Effector memory CD8-positive, alpha-beta T cell (primary cell): ENCODE data around the gene NTRK1.

Experiments
- ATAC-seq: fragments of 150-1000 bp; cut with Tn5 transposase; replicated peaks from 2 replicates; pipeline ENCODE4 v1.10.0; 2021; ENCODE audit warnings: mild to moderate bottlenecking, moderate library complexity
- DNase-seq, 3 experiments: peaks; one replicate each; pipeline ENCODE4 v3.0.0; 2021
- H3K27ac Mint-ChIP-seq, 2 donors: one replicate each; pipeline ENCODE4 v1.8.0; 2022; ENCODE audit warnings: mild to moderate bottlenecking in 2 of 2, mixed read lengths in 2 of 2, moderate library complexity in 2 of 2
- H3K27me3 Mint-ChIP-seq, 2 donors: one replicate each; pipeline ENCODE4 v1.8.0; 2022; ENCODE audit warnings: mixed read lengths in 2 of 2
- H3K36me3 Mint-ChIP-seq: one replicate; pipeline ENCODE4 v1.8.0; 2022; ENCODE audit warnings: mild to moderate bottlenecking, moderate library complexity, mixed read lengths; ENCODE audit not compliant: insufficient read depth
- H3K4me1 Mint-ChIP-seq, 2 donors: one replicate each; pipeline ENCODE4 v1.8.0; 2022; ENCODE audit warnings: low read depth in 2 of 2, mixed read lengths in 2 of 2
- H3K4me3 Mint-ChIP-seq, 2 donors: one replicate each; pipeline ENCODE4 v1.8.0; 2022; ENCODE audit warnings: mild to moderate bottlenecking in 2 of 2, mixed read lengths in 2 of 2, moderate library complexity in 2 of 2
- H3K9me3 Mint-ChIP-seq, 2 donors: one replicate each; pipeline ENCODE4 v1.8.0; 2022; ENCODE audit warnings: mixed read lengths in 2 of 2

NTRK1 gene

DNA sequence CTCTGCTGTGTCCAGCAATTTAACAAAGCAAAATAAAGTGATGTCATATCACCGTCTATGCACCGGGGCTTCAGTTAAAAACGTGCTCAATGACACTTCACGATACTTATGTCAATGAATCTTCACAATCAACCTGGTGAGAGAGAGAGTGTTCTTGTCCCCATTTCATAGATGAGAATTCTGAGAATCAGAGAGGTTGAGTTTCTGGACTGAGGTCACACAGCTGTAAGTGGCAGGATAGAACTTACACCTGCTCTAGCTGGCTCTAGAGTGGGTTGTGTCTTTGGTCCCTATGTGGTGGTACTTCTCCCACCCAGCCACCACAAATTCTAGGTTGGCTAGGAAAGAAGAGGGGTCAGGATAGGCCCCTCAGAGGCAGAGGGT lies 5.2 kb downstream of the NTRK1 start:
- peaks cover 3% of the 10 kb centered on the region for H3K36me3 Mint-ChIP-seq
- H3K27me3 Mint-ChIP-seq: peaks cover 33 to 77% of the 10 kb centered on the region in 2 donors
- DNase-seq: no peak
- no peaks in the 10 kb centered on the region for H3K9me3 Mint-ChIP-seq
- H3K27ac Mint-ChIP-seq: peak overlapping the region in 1 of 2 donors; percentile 7
- H3K4me3 Mint-ChIP-seq: no peak overlapping the region
- ATAC-seq: no peak
- H3K4me1 Mint-ChIP-seq: peaks cover 0 to 21% of the 10 kb centered on the region in 2 donors

DNA sequence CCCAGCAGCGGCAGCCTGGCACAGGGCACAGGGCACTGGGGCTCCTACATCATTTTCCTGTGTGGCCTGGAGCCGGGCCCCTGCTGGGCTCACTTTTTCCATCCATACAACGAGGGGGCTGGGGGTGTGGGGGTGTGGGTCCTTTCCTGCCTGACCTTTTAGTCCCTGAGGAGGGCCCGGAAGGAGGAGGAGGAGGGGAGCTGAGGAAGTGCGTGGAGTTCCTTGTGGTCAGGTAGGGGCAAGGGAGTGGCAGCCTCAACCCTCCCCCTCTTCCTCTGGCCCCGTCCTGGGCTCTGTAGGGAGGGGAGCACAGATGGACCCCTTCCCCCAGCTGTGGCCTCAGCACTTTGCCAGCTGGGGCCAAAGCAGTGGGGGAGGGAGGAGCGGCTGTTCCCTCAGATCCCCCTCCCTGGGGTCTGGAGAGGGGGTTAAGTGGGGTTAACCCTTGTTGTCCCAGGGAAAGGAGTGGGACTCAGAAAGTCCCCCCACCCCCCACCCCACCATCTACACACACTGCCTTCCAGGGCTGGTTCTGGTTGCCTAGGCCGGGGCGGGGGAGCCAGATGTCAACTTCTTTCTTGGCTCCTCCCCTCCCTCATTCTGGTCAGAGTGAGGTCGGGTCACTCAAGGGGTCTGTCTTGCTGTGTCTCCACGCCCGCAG lies 5.7 kb downstream of the NTRK1 start:
- peak overlapping the region in 1 of 2 donors; percentile 7 for H3K27ac Mint-ChIP-seq
- H3K9me3 Mint-ChIP-seq: no peaks in the 10 kb centered on the region
- H3K36me3 Mint-ChIP-seq: peaks cover 3% of the 10 kb centered on the region
- DNase-seq: no peak
- ATAC-seq: no peak
- peaks cover 0 to 21% of the 10 kb centered on the region in 2 donors for H3K4me1 Mint-ChIP-seq
- H3K4me3 Mint-ChIP-seq: no peak overlapping the region
- peaks cover 33 to 76% of the 10 kb centered on the region in 2 donors for H3K27me3 Mint-ChIP-seq

DNA sequence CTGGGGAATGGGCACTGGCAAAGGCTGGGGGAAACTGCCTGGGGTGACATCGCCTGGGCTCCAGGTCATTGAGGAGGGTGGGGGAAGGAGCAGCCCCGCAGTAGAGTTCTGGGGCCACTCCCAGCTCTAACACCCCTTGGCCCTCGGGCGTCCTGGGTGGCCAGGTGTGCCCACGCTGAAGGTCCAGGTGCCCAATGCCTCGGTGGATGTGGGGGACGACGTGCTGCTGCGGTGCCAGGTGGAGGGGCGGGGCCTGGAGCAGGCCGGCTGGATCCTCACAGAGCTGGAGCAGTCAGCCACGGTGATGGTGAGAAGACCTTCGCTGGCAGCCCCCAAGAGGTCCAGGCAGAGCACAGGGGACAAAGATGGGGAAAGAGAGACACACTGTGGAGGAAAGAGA lies 7.7 kb downstream of the NTRK1 start:
- DNase-seq (no peak), ATAC-seq (no peak)
- H3K4me1 Mint-ChIP-seq: peaks cover 0 to 18% of the 10 kb centered on the region in 2 donors
- H3K36me3 Mint-ChIP-seq: peaks cover 3% of the 10 kb centered on the region
- peaks cover 27 to 66% of the 10 kb centered on the region in 2 donors for H3K27me3 Mint-ChIP-seq
- no peak overlapping the region for H3K4me3 Mint-ChIP-seq
- H3K27ac Mint-ChIP-seq: no peak overlapping the region
- H3K9me3 Mint-ChIP-seq: no peaks in the 10 kb centered on the region

DNA sequence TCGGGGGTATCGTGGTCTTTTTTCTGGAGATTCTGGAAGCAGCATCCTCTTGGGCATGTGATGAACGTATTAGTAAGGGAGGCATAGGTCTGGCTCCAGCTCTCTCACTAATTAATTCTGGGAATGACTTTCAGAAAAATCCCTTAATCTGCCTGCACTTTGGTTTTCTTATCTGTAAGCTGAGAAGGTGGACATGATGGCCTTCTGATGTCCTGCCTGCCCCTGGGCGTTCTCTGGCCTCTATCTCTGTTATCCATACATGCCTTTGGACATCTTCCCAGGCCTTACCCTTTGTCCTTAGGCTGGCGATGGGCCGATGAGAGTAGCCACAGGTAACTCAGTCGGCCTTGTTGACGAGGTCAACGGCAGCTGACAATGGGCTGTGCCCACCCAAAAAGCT lies 8.8 kb downstream of the NTRK1 start:
- DNase-seq: no peak
- H3K36me3 Mint-ChIP-seq: peaks cover 6% of the 10 kb centered on the region
- H3K27ac Mint-ChIP-seq: peak overlapping the region in 1 of 2 donors; percentile 59
- H3K4me3 Mint-ChIP-seq: no peak overlapping the region
- no peak for ATAC-seq
- peaks cover 27 to 66% of the 10 kb centered on the region in 2 donors for H3K27me3 Mint-ChIP-seq
- no peaks in the 10 kb centered on the region for H3K9me3 Mint-ChIP-seq
- H3K4me1 Mint-ChIP-seq: peaks cover 0 to 16% of the 10 kb centered on the region in 2 donors

DNA sequence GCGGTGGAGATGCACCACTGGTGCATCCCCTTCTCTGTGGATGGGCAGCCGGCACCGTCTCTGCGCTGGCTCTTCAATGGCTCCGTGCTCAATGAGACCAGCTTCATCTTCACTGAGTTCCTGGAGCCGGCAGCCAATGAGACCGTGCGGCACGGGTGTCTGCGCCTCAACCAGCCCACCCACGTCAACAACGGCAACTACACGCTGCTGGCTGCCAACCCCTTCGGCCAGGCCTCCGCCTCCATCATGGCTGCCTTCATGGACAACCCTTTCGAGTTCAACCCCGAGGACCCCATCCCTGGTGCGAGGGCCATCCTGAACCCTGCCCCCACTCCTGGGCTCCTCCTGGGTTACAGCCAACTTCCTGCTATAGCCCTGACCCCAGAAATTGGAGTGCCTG lies 13.0 kb downstream of the NTRK1 start:
- Mint-ChIP-seq H3K9me3 (no peaks in the 10 kb centered on the region), H3K4me1 (no peaks in the 10 kb centered on the region), H3K36me3 (peaks cover 3% of the 10 kb centered on the region), H3K27ac (no peak overlapping the region), H3K27me3 (peaks cover 41 to 70% of the 10 kb centered on the region in 2 donors), H3K4me3 (no peak overlapping the region)
- DNase-seq: no peak
- ATAC-seq: no peak

DNA sequence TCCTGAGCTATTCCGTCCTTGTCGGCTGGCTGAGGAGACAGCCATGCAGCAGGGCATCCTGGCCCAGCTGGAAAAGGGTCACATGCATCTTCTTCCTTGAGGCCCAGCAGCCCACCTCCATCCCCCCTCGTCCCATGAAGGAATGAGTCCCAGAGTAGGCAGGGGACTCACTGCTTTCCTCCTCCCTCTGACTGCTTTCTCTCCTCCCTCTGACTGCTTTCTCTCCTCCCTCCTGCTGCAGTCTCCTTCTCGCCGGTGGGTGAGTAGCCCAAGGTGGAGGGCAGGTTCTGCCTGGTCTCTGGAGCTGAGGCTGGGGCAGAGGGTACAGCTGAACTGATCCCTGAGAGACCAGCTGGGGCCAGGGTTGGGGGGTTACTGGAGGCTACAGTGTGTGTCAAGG lies 13.5 kb downstream of the NTRK1 start:
- Mint-ChIP-seq H3K4me3 (no peak overlapping the region), H3K27ac (no peak overlapping the region), H3K36me3 (peaks cover 4% of the 10 kb centered on the region), H3K4me1 (no peaks in the 10 kb centered on the region), H3K9me3 (no peaks in the 10 kb centered on the region), H3K27me3 (peaks cover 41 to 75% of the 10 kb centered on the region in 2 donors)
- ATAC-seq: no peak
- no peak for DNase-seq

DNA sequence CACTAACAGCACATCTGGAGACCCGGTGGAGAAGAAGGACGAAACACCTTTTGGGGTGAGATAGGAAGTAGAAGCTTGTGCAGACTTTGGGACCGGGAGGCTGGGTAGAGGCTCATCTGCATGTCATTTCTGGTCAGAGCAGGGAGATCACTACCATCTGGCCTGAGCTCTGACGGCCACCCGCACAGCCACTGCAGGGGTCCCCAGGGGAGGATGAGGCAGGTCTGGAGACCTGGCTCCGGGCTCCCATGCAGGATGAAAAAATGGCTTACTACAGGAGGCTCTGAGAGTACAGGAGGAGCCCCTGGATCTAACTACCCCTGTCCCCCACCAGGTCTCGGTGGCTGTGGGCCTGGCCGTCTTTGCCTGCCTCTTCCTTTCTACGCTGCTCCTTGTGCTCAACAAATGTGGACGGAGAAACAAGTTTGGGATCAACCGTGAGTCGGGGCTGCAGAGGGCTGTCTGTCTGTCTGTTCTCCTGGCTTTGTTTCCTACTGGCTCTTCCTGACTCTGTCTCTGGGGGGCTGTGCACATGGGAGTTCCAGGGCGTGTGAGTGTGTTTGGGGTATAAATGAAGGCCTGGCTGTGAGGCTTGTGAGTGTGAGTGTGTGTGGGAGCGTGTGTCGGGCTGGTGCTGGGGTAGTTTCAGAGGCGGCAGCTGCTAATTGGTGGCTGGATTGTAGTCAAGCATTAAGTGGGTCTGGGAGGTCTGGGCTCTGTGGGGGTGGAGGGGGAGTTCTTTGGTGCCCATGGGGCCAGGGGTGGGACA lies 14.1 kb downstream of the NTRK1 start:
- Mint-ChIP-seq H3K27me3 (peaks cover 37 to 72% of the 10 kb centered on the region in 2 donors), H3K9me3 (no peaks in the 10 kb centered on the region), H3K36me3 (peaks cover 5% of the 10 kb centered on the region), H3K27ac (no peak overlapping the region), H3K4me3 (no peak overlapping the region), H3K4me1 (no peaks in the 10 kb centered on the region)
- ATAC-seq: no peak
- no peak for DNase-seq

DNA sequence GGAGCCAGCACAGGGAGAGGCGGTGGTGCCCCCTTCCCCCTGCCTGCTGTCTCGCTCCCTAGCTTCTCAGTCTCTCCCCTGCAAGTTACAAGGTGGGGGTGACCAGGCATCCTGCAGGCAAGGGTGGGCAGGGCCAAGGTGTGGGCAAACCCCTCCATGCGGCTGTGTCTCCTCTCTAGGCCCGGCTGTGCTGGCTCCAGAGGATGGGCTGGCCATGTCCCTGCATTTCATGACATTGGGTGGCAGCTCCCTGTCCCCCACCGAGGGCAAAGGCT lies 14.6 kb downstream of the NTRK1 start:
- H3K4me3 Mint-ChIP-seq: no peak overlapping the region
- DNase-seq (no peak), ATAC-seq (no peak)
- no peaks in the 10 kb centered on the region for H3K9me3 Mint-ChIP-seq
- no peak overlapping the region for H3K27ac Mint-ChIP-seq
- peaks cover 5% of the 10 kb centered on the region for H3K36me3 Mint-ChIP-seq
- peaks cover 37 to 72% of the 10 kb centered on the region in 2 donors for H3K27me3 Mint-ChIP-seq
- H3K4me1 Mint-ChIP-seq: no peaks in the 10 kb centered on the region

DNA sequence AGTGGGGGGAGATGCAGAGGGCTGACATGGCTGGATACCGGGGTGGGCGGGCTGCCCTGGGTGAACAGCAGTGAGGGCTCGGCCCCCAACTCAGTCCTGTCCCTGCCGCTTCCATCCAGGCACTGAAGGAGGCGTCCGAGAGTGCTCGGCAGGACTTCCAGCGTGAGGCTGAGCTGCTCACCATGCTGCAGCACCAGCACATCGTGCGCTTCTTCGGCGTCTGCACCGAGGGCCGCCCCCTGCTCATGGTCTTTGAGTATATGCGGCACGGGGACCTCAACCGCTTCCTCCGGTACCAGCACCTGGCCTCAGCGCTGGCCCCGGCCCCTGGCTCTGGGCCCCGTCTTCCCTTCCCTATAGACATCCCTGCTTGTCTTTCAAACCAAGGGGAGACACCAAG lies 15.6 kb downstream of the NTRK1 start:
- Mint-ChIP-seq H3K27me3 (peaks cover 47 to 80% of the 10 kb centered on the region in 2 donors), H3K27ac (no peak overlapping the region), H3K4me3 (no peak overlapping the region), H3K9me3 (no peaks in the 10 kb centered on the region), H3K4me1 (no peaks in the 10 kb centered on the region), H3K36me3 (peaks cover 5% of the 10 kb centered on the region)
- no peak for DNase-seq
- ATAC-seq: no peak

DNA sequence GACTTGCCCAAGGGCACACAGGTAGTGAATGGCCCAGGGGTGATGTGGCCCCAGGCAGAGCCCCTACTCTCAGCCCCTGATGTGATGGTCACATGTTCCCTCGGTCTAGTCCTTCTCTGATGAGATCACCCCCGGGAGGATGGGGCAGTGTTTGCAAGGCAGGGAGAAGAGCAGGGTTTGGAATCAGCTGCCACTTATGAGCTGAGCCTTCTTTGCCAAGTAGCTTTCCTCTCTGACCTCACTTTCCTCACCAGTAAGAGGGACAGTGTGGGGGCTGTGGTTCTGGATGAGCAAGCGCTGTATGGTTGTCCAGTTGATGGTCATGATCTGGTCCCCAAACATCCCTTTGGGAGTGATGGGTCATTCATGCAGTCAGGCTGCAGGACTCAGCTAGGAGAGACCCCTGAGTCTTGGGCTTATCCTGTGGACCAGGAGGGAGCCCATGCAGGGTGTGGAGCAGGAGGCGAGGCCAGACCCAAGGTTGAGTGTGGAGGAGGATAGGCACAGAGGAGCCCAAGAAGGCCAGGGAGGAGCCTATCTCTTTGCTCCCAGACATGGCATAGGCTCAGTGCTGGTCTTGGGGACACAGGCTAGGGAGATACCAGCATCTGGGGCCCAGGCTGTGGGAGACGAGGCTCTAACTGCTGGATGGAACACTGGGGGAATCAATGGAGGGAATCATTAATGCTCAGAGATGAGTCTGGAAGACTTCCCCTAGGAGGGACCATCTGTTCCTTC lies 16.9 kb downstream of the NTRK1 start:
- Mint-ChIP-seq H3K36me3 (peaks cover 5% of the 10 kb centered on the region), H3K9me3 (no peaks in the 10 kb centered on the region)
- ATAC-seq: no peak

DNA sequence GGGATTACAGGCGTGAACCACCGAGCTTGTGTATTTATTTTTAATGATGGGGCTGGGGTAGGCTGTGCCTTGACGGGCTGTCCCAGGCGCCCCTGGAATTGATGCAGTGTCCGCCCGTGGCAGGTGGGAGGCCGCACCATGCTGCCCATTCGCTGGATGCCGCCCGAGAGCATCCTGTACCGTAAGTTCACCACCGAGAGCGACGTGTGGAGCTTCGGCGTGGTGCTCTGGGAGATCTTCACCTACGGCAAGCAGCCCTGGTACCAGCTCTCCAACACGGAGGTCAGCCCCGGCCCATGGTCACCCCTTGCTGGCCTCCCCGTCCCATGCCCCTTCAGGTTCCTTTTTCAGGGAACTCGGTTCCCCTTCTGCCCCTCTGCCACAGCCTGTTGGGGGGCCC lies 19.2 kb downstream of the NTRK1 start:
- Mint-ChIP-seq H3K27ac (no peak overlapping the region), H3K4me1 (no peaks in the 10 kb centered on the region), H3K27me3 (peaks cover 50 to 89% of the 10 kb centered on the region in 2 donors), H3K36me3 (peaks cover 2% of the 10 kb centered on the region), H3K4me3 (no peak overlapping the region), H3K9me3 (no peaks in the 10 kb centered on the region)
- no peak for ATAC-seq
- no peak for DNase-seq

More for the DNA sequence above, 16.9 kb downstream of the NTRK1 start:
- Mint-ChIP-seq H3K4me1 (no peaks in the 10 kb centered on the region), H3K4me3 (no peak overlapping the region), H3K27ac (no peak overlapping the region), H3K27me3 (peaks cover 49 to 84% of the 10 kb centered on the region in 2 donors)
- DNase-seq: no peak

DNA sequence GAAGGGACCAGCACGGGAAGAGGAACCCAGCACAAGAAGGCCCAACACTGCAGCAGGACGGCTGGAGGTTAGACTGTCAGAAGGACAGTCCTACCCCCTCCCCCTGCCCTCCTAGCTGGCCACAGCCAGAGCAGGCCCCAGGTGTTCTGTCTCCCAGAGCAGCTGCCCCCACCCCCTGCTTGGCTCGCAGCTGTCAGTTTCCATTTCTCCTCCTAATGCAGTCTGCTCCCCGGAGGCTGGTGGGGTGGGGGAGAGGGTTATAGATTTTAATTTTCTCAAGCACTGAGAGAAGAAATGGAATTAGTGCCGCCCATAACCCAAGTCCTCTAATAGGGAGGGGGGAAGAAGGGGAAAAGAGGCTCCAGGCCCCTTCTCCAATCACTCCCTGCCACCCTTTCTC lies 19.8 kb downstream of the NTRK1 start:
- DNase-seq (no peak), ATAC-seq (no peak)
- H3K4me3 Mint-ChIP-seq: no peak overlapping the region
- H3K4me1 Mint-ChIP-seq: no peaks in the 10 kb centered on the region
- peaks cover 46 to 83% of the 10 kb centered on the region in 2 donors for H3K27me3 Mint-ChIP-seq
- H3K27ac Mint-ChIP-seq: no peak overlapping the region
- H3K9me3 Mint-ChIP-seq: no peaks in the 10 kb centered on the region
- H3K36me3 Mint-ChIP-seq: peaks cover 2% of the 10 kb centered on the region

DNA sequence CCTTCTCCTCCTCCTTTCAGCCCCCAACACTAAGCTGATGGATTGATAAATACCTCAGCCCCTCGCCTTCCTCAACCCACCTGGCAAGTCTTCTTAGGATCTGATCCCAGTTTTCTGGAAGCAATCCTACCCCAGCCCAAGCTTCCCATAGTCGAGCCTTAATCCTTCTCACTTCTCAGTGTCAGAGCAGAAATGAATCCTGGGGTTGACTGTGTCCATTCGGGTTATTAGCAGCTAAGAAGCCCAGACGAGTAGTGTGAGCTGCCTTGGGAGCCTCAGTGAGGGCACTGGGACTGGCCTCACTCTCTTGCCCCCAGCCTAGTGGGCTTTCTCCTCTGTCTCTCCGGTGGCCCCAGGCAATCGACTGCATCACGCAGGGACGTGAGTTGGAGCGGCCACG lies 20.4 kb downstream of the NTRK1 start:
- H3K27me3 Mint-ChIP-seq: peaks cover 48 to 84% of the 10 kb centered on the region in 2 donors
- no peaks in the 10 kb centered on the region for H3K9me3 Mint-ChIP-seq
- H3K4me1 Mint-ChIP-seq: no peaks in the 10 kb centered on the region
- H3K27ac Mint-ChIP-seq: no peak overlapping the region
- no peak for DNase-seq
- peaks cover 2% of the 10 kb centered on the region for H3K36me3 Mint-ChIP-seq
- no peak overlapping the region for H3K4me3 Mint-ChIP-seq
- no peak for ATAC-seq

DNA sequence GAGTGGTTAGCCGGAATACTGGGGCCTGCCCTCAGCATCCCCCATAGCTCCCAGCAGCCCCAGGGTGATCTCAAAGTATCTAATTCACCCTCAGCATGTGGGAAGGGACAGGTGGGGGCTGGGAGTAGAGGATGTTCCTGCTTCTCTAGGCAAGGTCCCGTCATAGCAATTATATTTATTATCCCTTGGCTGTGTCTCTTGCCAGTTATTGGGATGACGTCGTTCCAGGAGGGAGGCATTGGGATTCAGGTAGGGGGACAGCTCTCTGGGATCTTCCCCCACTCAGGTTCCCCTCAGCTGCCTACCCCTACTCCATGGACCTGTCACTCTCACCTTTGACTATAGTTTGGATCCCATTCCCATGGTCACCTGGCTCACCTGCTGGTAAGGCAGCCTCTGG lies 21.0 kb downstream of the NTRK1 start:
- H3K4me3 Mint-ChIP-seq: no peak overlapping the region
- DNase-seq: no peak
- no peak overlapping the region for H3K27ac Mint-ChIP-seq
- no peaks in the 10 kb centered on the region for H3K4me1 Mint-ChIP-seq
- ATAC-seq: no peak
- H3K27me3 Mint-ChIP-seq: peaks cover 53 to 84% of the 10 kb centered on the region in 2 donors
- H3K9me3 Mint-ChIP-seq: no peaks in the 10 kb centered on the region
- H3K36me3 Mint-ChIP-seq: peaks cover 2% of the 10 kb centered on the region
